Nucleus accumbens (tissue), 56 donors: ENCODE measurements around the gene PPAN.

Experiments used
- DNase-seq, 56 donors: peaks; one replicate each; lab custom pipeline; 2025; lab: John Stamatoyannopoulos, UW

Gene PPAN

DNA sequence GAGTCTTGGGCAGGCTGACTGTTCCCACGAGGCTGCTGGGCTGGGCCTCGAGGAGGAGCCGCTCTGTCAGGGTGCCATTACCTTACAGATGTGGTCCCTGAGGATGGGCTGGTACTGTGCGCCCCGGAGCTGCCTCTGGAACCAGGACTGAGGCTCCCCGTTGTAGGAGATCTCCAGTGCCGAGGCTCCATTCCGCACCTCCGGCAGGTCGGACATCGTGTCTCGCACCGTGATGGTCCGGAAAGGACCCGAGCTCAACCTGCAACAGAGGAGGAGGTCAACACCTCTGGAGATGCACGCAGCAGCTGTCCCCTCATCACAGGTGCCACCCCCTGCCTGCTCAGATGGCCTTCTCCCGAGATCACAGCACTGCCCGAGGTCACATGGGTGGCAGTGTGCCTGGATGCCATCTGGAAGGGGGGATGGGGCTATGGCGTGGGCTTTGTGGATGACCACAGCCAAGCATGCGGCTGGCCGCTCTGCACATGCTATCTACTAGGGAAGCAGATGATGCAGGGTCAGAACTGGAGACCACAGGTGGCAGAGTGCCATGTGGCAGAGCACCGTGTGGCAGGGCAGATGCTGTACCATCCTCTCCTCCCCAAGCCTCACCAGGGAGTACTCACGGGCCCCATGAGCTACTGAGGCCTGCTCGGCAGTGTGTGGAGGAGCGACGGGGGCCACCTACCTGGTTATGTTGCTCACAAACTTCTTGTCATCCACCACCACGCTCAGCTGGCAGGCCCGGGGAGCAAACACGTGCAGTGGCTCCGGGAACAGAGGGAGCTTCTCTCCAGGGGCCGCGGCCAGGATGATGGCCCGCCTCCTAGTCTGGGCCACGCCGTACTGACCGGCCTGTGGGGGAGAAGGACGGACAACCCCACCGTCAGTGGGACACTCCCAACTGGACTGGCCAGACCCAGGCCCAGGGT is 31.9 kb downstream of the PPAN start:
- peak in 43 of 56 donors; percentile 2 to 79 (median 29) for DNase-seq

GRCh38 chr19:10138879-10139795 is 33.0 kb downstream of the PPAN start:
- no peak for DNase-seq

- no peak for DNase-seq
These were observed 33.8 kb downstream of the PPAN start for GRCh38 chr19:10139952-10140351.

GRCh38 chr19:10141479-10141878 is 35.3 kb downstream of the PPAN start:
- DNase-seq, result no peak

DNA sequence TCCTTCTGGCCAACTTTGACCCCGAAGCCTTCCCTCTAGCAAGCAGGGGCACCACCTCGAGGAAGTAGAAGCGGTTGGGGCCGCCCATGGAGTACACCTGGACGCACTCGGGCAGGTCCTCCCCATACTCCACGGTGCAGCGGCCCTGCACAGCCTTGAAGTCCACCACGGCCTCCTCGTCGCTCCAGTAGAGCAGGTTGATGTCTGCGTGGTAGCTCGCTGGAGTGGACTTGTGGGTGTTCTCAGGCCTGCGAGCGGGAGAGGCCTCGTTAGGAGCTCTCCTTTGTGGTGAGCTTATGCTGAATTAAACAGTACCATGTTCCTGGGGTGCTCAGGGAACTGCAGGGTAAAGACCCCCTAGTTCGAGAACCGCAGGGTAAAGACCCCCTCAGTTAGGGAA is 35.8 kb downstream of the PPAN start:
- no peak for DNase-seq

- no peak for DNase-seq
These were observed 36.7 kb downstream of the PPAN start for GRCh38 chr19:10142701-10143375.

- no peak for DNase-seq
These were observed 37.5 kb downstream of the PPAN start for GRCh38 chr19:10143681-10144080.

DNA sequence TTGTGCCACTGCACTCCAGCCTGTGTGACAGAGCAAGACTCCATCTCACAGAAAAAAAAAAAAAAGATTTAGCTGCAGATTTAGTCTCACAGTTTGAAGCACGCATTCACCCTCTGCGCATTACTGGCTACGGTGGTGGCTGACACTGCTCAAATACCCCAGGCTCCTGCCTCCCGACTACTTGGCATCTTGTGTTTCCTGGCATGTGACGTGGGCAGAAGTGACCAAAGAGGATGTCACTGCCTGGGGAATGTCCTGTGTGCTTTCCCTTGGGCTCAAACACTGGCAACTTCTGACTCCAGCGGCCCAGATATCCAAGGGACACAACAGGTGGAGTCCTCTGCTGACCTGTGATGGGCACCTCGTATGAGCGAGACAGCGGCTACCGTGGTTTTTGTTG is 38.2 kb downstream of the PPAN start:
- no peak for DNase-seq

GRCh38 chr19:10145031-10145430 is 38.9 kb downstream of the PPAN start:
- no peak for DNase-seq

- no peak for DNase-seq
These were observed 40.0 kb downstream of the PPAN start for GRCh38 chr19:10146142-10146541.

DNA sequence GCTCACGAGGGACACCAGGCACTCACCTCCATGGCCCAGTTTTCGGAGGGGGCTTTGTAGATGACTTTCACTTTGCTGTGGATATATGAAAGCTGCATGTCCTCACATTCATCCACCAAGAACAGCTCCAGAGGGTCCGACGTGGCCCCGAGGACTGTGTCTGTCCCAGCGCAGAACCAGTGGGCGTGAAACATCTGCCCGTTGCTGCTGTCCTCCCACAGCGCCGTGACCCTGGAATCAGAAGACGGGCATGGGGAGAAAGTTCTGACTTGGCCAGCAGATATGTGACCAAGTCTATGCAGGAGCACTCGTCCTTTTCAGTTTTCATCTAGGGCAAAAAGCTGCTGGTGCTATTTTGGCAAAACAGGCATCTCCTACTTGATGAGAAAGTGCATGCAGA is 43.3 kb downstream of the PPAN start:
- DNase-seq, result no peak

DNA sequence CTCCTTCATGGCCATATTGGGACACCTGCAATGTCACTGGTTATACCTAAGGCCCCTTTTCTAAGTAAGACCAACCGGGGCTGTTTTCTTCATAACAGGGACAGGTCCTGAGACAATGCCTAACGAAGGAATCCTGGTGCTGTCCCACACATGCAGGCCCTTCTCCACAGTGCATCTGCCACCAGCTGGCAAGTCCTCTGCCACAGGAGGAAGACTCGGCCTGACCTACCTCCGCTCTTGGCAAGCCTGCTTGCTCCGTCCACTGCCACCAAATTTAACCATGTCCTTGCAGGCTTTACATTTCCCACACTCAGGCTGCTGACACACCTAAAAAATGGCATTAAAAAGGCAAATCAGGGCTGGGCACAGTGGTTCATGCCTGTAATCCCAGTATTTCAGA is 45.4 kb downstream of the PPAN start:
- DNase-seq, result no peak

DNA sequence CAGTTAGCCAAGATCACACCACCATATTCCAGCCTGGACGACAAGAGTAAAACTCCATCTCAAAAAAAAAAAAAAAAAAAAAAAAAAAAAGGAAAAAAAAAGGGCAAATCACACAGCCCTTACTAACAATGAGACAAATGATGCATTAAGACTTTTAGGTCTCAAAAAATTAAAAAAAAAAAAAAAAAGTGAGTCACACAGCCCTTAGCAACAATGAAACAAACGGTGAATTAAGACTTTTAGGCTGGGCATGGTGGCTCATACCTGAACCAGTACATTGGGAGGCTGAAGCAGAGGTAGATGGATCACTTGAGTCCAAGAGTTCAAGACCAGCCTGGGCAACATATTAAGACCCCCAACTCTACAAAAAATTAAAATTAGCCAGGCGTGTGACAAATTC is 45.9 kb downstream of the PPAN start:
- DNase-seq, result no peak

DNA sequence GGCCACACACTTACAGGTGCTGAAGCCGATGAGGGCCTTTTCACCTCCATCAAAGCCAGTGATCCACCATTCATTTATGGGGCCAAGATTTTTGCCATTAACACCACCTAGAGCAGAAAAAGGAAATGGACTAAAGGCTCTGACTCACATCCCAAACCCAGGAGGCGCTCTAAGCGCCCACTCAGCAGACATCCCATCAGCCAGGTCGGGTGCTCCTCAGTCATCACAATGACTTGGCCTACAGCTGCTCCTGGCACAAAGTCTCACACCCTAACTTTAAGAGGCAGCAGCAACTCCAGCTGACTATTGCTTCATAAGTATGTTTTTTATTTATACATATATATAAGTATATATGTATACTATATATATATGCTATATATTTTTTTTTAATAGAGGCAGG is 49.7 kb downstream of the PPAN start:
- no peak for DNase-seq

DNA sequence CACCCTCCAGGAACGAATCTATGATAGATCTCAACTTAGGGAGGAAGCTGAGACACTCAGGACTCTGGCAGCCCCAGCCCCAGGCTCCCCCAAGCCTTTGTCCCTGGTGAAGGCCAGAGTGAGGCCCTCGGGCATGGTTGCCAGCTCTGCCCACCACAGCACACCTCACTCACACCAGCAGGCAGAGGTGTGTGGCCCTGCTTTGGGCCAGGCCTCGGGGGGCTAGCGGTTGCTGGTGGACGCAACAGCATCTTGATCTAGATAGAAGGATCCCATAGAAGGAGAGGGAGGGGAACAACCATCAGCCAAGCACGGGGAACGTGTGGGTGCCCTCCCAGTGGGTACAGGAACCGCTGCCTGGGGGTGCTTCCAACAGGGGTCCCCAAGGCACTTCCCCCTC is 51.9 kb downstream of the PPAN start:
- no peak for DNase-seq

GRCh38 chr19:10158485-10158884 is 52.3 kb downstream of the PPAN start:
- DNase-seq, result no peak

DNA sequence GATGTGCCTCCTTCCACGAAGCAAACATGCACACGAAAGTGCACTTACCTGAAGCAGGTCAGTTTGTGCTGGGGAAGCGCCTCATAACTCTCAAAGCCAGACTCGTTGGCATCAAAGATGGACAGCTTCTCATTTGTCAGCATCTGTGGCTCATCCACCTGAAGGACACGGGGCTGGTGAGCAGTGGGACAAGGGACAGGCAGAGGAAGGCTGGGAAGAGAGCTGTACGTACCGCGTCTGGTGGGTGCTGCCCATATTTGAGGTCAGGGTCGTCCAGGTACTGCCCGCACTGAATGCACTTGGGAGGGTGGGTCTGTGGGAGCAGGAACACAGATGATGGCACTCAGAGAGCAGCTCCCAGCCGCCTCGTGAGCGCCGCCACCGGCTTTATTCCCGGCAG is 53.4 kb downstream of the PPAN start:
- no peak for DNase-seq
